SK-N-SH (cell line): ENCODE results near the gene FAM131A. TPM values are rescaled to one million over a fixed set of nuclear protein-coding genes. Genes with fewer than 3 reads are reported as not detected.

Experiments
- CTCF ChIA-PET: fragments of 300-600, 350-600 bp; formaldehyde crosslinking; extraction: SDS; loops from one replicate; lab custom pipeline; 2021; lab: Yijun Ruan, JAX
- POLR2A ChIA-PET: fragments of 350-600 bp; sonication (Branson Sonifier 250); formaldehyde crosslinking; extraction: SDS; loops from one replicate; lab custom pipeline; 2020; ENCODE audit warnings: antibody characterized with exemption, inconsistent platforms; lab: Yijun Ruan, JAX
- DNase-seq: peaks from one replicate; pipeline ENCODE4 v3.0.0; 2012
- H2AFZ ChIP-seq: fragments of 200-600 bp; sonication (generic); 2 replicates; pipeline ENCODE4 v1.8.1; 2016; ENCODE audit warnings: antibody characterized with exemption, mild to moderate bottlenecking, low read depth
- H3F3A ChIP-seq: fragments of 200-600 bp; sonication (generic); replicated peaks from 2 replicates; pipeline ENCODE3; 2016; ENCODE audit warnings: antibody characterized with exemption, mild to moderate bottlenecking; ENCODE audit not compliant: insufficient read depth
- H3K27ac ChIP-seq, 2 experiments: fragments of 200-500 bp in 1 of 2; fragments of 200-600 bp in 1 of 2; sonication (Bioruptor generic) in 1 of 2; sonication (generic), shearing (Covaris generic) in 1 of 2; 2 replicates each; pipeline versions ENCODE4 v1.5.1 to v1.6.1; 2014 to 2016; ENCODE audit warnings: low read depth in 2 of 2, inconsistent platforms in 1 of 2, low read length in 1 of 2, mild to moderate bottlenecking in 1 of 2, mixed read lengths in 1 of 2
- H3K27me3 ChIP-seq: fragments of 200-600 bp; sonication (generic), shearing (Covaris generic); 2 replicates; pipeline ENCODE4 v1.6.1; 2016; ENCODE audit warnings: mixed run types; ENCODE audit not compliant: insufficient read depth
- H3K36me3 ChIP-seq, 2 experiments: fragments of 200-500 bp in 1 of 2; fragments of 200-600 bp in 1 of 2; sonication (Bioruptor generic) in 1 of 2; sonication (generic) in 1 of 2; replicated peaks in 1 of 2; 2 replicates each; pipeline versions ENCODE3 to v1.5.1; 2014 to 2016; ENCODE audit warnings: low read length in 1 of 2, mild to moderate bottlenecking in 1 of 2; ENCODE audit not compliant: insufficient read depth in 2 of 2, control insufficient read depth in 1 of 2
- H3K4me1 ChIP-seq, 2 experiments: fragments of 200-500 bp in 1 of 2; fragments of 200-600 bp in 1 of 2; sonication (Bioruptor generic) in 1 of 2; sonication (generic), shearing (Covaris generic) in 1 of 2; 2 replicates each; pipeline versions ENCODE4 v1.5.1 to v1.6.1; 2014 to 2016; ENCODE audit warnings: low read depth in 1 of 2, low read length in 1 of 2, mixed run types in 1 of 2; ENCODE audit not compliant: insufficient read depth in 2 of 2, control insufficient read depth in 1 of 2
- H3K4me2 ChIP-seq: fragments of 200-600 bp; sonication (generic), shearing (Covaris generic); 2 replicates; pipeline ENCODE4 v1.6.1; 2017; ENCODE audit warnings: mixed run types
- H3K4me3 ChIP-seq, 2 experiments: fragments of 200-500 bp in 1 of 2; fragments of 200-600 bp in 1 of 2; sonication (Bioruptor generic) in 1 of 2; sonication (generic), shearing (Covaris generic) in 1 of 2; 2 replicates each; pipeline versions ENCODE4 v1.5.1 to v1.8.1; 2014 to 2016; ENCODE audit warnings: low read depth in 2 of 2, inconsistent platforms in 1 of 2, low read length in 1 of 2, mild to moderate bottlenecking in 1 of 2, mixed read lengths in 1 of 2, moderate library complexity in 1 of 2
- H3K79me2 ChIP-seq: fragments of 200-600 bp; sonication (generic); 2 replicates; pipeline ENCODE4 v1.8.1; 2017; ENCODE audit warnings: mild to moderate bottlenecking; ENCODE audit not compliant: insufficient read depth
- H3K9ac ChIP-seq: fragments of 200-600 bp; sonication (generic); 2 replicates; pipeline ENCODE4 v1.6.1; 2017; ENCODE audit warnings: mixed run types
- H3K9me2 ChIP-seq: fragments of 200-600 bp; sonication (generic); 2 replicates; pipeline ENCODE4 v1.6.1; 2017; ENCODE audit warnings: mixed run types
- H3K9me3 ChIP-seq: fragments of 200-600 bp; sonication (generic); 2 replicates; pipeline ENCODE4 v1.6.1; 2017; ENCODE audit warnings: mixed run types, mild to moderate bottlenecking, moderate library complexity
- H4K20me1 ChIP-seq: fragments of 200-600 bp; sonication (generic); 2 replicates; pipeline ENCODE4 v1.6.1; 2017; ENCODE audit warnings: mild to moderate bottlenecking, mixed run types; ENCODE audit not compliant: insufficient read depth
- EP300 ChIP-seq, 2 experiments: IDR thresholded peaks; 2 replicates each; pipeline versions ENCODE4 v1.4.0 to v1.6.1; 2012; ENCODE audit warnings: borderline replicate concordance in 1 of 2, low read depth in 1 of 2, low read length in 1 of 2
- EZH2phosphoT487 ChIP-seq: fragments of 200-600 bp; sonication (generic); IDR thresholded peaks from 2 replicates; pipeline ENCODE4 v1.6.1; 2017; ENCODE audit warnings: low read depth, mixed run types, mild to moderate bottlenecking, antibody characterized with exemption, moderate library complexity, borderline replicate concordance
- FOSL2 ChIP-seq: IDR thresholded peaks from 2 replicates; pipeline ENCODE4 v1.4.0; 2012; ENCODE audit warnings: low read depth, mild to moderate bottlenecking, moderate library complexity, borderline replicate concordance
- FOXM1 ChIP-seq: IDR thresholded peaks from 2 replicates; pipeline ENCODE4 v1.4.0; 2012; ENCODE audit warnings: low read depth, mild to moderate bottlenecking
- GATA2 ChIP-seq: sonication (generic); formaldehyde crosslinking; IDR thresholded peaks from 2 replicates; pipeline ENCODE4 v1.5.0; 2020; ENCODE audit warnings: mild to moderate bottlenecking, missing genetic modification reagents
- JUND ChIP-seq: IDR thresholded peaks from 2 replicates; pipeline ENCODE4 v1.4.0; 2012
- NRF1 ChIP-seq: IDR thresholded peaks from 2 replicates; pipeline ENCODE4 v1.6.1; 2012; ENCODE audit warnings: low read depth, mild to moderate bottlenecking, low read length
- POLR2AphosphoS5 ChIP-seq: IDR thresholded peaks from 2 replicates; pipeline ENCODE4 v1.6.1; 2012; ENCODE audit warnings: low read depth, low read length
- RAD21 ChIP-seq: IDR thresholded peaks from 2 replicates; pipeline ENCODE4 v1.6.1; 2012; ENCODE audit warnings: mild to moderate bottlenecking, low read length
- RFX5 ChIP-seq: IDR thresholded peaks from 2 replicates; pipeline ENCODE4 v1.6.1; 2012; ENCODE audit warnings: mild to moderate bottlenecking, improper control_type of control experiment, low read length
- SIN3A ChIP-seq: IDR thresholded peaks from 2 replicates; pipeline ENCODE4 v1.6.1; 2012; ENCODE audit warnings: low read depth, mild to moderate bottlenecking, low read length, moderate library complexity, borderline replicate concordance
- SMC3 ChIP-seq: IDR thresholded peaks from 2 replicates; pipeline ENCODE4 v1.6.1; 2012; ENCODE audit warnings: low read depth, low read length, improper control_type of control experiment
- TCF12 ChIP-seq: IDR thresholded peaks from 2 replicates; pipeline ENCODE4 v1.4.0; 2012
- WGBS: methylation state at CpG from one replicate; pipeline ENCODE4 v1.1.6; 2017; ENCODE audit warnings: low lambda C conversion rate; 5-methylcytosine and 5-hydroxymethylcytosine counted together
- polyA plus RNA-seq, 3 experiments: library from polyadenylated mRNA; depleted of rRNA; stranded (reverse); fragments of >200 nt; gene quantifications; 2 replicates each; pipeline ENCODE4 v1.2.3, GENCODE V29; 2012
- TF ChIP-seq, protein P1 (sequence below): IDR thresholded peaks from 2 replicates; pipeline ENCODE4 v1.4.0; 2012; ENCODE audit warnings: low read depth
- TF ChIP-seq, protein P2 (sequence below): fragments of 150-350 bp; IDR thresholded peaks from 2 replicates; pipeline ENCODE4 v1.6.1; 2016; ENCODE audit warnings: mild to moderate bottlenecking, low read depth, low read length
- TF ChIP-seq, protein P3 (sequence below): fragments of 150-350 bp; IDR thresholded peaks from 2 replicates; pipeline ENCODE4 v1.6.1; 2017; ENCODE audit warnings: antibody characterized with exemption, low read length, low read depth, borderline replicate concordance
- TF ChIP-seq, protein P4 (sequence below): IDR thresholded peaks from 2 replicates; pipeline ENCODE4 v1.4.0; 2012; ENCODE audit warnings: low read depth, borderline replicate concordance

The FAM131A gene
- polyA plus RNA-seq, 1 of the 3 experiments (the other 2 are of a cell fraction), result 31.6 TPM

DNA sequence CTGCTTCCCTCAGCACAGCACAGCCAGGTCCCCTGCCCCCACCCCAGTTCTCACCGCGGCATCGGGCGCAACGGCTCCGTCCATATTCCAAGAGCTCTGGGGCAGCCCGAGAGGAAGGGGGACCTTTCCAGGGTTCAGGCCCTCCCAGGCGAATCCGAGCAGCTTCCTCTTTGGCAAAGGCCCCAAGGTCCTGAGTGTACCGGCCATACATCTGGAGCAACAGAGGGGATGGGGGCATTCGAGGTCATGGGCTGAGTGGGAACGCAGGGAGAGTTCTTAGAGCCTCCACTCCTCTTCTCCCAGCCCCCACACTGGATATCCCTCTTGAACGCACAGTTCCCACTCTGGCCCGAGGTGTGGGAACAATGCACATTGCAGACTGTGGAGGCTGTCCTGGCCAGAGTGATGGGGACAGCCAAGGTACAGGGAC is 21.5 kb downstream of the FAM131A start:
- H3K4me1 ChIP-seq, result peaks cover 4 to 15% of the 10 kb centered on the region in 2 experiments; a peak in 2 of 4 replicates
- POLR2A ChIA-PET, result no interaction called here
- H3K4me3 ChIP-seq, result no peak overlapping the region

DNA sequence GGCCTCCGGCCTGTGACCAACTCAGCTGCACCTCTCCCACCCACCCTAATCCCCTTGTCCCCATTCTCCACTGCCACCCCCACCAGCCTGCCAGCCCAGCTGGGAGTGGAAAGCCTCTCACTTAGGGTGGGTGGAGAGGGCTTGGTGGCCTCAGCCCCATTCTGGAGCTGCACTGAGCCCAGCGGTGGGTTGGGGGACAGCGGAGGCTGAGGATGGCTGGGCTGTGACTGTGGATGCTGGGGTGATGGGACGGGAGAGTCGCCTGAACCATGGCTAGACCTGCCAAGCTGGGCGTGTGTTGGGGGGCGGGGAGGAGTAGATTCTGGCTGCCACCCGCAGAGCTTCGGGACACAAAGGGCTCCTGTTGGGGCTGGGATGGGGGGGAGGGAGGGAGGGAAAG is 22.2 kb downstream of the FAM131A start:
- ChIA-PET CTCF (interaction anchor here (0.8 to 1.5 kb wide), 8 partner anchors 9 to 184 kb away, joined by 3 to 6 read pairs (median 4); partner anchors contain the start of gene EEF1AKMT4), POLR2A (interaction anchor here (1.1 kb wide), 1 partner anchor 22 kb away, joined by 3 read pairs; the partner anchor contains the start of gene FAM131A)
- H3K9ac ChIP-seq, result no peak overlapping the region
- peaks cover 10% of the 10 kb centered on the region for H3F3A ChIP-seq
- no peak for DNase-seq
- H3K4me3 ChIP-seq, result no peak overlapping the region
- H3K4me2 ChIP-seq, result no peak overlapping the region
- peaks cover 9% of the 10 kb centered on the region; the same call in 1 of the 2 replicates for H4K20me1 ChIP-seq
- H3K9me2 ChIP-seq, result no peaks in the 10 kb centered on the region
- peaks cover 6 to 21% of the 10 kb centered on the region in 2 experiments for H3K36me3 ChIP-seq
- peaks cover 10 to 18% of the 10 kb centered on the region in 2 experiments; a peak in 2 of 4 replicates for H3K4me1 ChIP-seq
- no peaks in the 10 kb centered on the region for H3K27me3 ChIP-seq
- TF ChIP-seq RFX5, result no peak
- no peak for TF ChIP-seq POLR2AphosphoS5
- no peak for TF ChIP-seq TCF12
- TF ChIP-seq, protein P1, sequence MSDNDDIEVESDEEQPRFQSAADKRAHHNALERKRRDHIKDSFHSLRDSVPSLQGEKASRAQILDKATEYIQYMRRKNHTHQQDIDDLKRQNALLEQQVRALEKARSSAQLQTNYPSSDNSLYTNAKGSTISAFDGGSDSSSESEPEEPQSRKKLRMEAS, result no peak
- peaks cover 31% of the 10 kb centered on the region for H3K79me2 ChIP-seq
- no peaks in the 10 kb centered on the region for H3K9me3 ChIP-seq
- no peak overlapping the region for H2AFZ ChIP-seq
- WGBS, result 94% methylated on average over 9 of the region's 9 CpGs
- H3K27ac ChIP-seq, result no peak overlapping the region

More for the DNA sequence above, 21.5 kb downstream of the FAM131A start:
- Histone ChIP-seq H3K9me3 (no peaks in the 10 kb centered on the region), H3K4me2 (no peak overlapping the region), H3K9ac (no peak overlapping the region), H3K36me3 (peaks cover 0 to 21% of the 10 kb centered on the region in 2 experiments), H3K27me3 (no peaks in the 10 kb centered on the region), H3K9me2 (no peaks in the 10 kb centered on the region), H3K27ac (no peak overlapping the region), H4K20me1 (0 out of 2 replicates have a peak, but pooled peaks cover 2% of the 10 kb centered on the region), H2AFZ (no peak overlapping the region), H3F3A (peaks cover 10% of the 10 kb centered on the region), H3K79me2 (peaks cover 25% of the 10 kb centered on the region)
- TF ChIP-seq SIN3A, result no peak
- no peak for TF ChIP-seq FOXM1
- TF ChIP-seq, protein P2, sequence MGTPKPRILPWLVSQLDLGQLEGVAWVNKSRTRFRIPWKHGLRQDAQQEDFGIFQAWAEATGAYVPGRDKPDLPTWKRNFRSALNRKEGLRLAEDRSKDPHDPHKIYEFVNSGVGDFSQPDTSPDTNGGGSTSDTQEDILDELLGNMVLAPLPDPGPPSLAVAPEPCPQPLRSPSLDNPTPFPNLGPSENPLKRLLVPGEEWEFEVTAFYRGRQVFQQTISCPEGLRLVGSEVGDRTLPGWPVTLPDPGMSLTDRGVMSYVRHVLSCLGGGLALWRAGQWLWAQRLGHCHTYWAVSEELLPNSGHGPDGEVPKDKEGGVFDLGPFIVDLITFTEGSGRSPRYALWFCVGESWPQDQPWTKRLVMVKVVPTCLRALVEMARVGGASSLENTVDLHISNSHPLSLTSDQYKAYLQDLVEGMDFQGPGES, result no peak
- TF ChIP-seq, protein P1, result no peak
- TF ChIP-seq SMC3, result no peak
- TF ChIP-seq TCF12, result no peak
- no peak for TF ChIP-seq FOSL2
- no peak for TF ChIP-seq EP300 (IDR thresholded peaks at IDR 0.05; ENCODE audit: borderline replicate concordance in 1 of 2, low read depth in 1 of 2, low read length in 1 of 2)
- TF ChIP-seq GATA2 (CRISPR knock-in tag), result no peak
- no peak for TF ChIP-seq EZH2phosphoT487
- TF ChIP-seq NRF1, result no peak
- no peak for TF ChIP-seq RFX5
- TF ChIP-seq, protein P3, sequence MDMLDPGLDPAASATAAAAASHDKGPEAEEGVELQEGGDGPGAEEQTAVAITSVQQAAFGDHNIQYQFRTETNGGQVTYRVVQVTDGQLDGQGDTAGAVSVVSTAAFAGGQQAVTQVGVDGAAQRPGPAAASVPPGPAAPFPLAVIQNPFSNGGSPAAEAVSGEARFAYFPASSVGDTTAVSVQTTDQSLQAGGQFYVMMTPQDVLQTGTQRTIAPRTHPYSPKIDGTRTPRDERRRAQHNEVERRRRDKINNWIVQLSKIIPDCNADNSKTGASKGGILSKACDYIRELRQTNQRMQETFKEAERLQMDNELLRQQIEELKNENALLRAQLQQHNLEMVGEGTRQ, result no peak
- TF ChIP-seq JUND, result no peak
- TF ChIP-seq, protein P4, sequence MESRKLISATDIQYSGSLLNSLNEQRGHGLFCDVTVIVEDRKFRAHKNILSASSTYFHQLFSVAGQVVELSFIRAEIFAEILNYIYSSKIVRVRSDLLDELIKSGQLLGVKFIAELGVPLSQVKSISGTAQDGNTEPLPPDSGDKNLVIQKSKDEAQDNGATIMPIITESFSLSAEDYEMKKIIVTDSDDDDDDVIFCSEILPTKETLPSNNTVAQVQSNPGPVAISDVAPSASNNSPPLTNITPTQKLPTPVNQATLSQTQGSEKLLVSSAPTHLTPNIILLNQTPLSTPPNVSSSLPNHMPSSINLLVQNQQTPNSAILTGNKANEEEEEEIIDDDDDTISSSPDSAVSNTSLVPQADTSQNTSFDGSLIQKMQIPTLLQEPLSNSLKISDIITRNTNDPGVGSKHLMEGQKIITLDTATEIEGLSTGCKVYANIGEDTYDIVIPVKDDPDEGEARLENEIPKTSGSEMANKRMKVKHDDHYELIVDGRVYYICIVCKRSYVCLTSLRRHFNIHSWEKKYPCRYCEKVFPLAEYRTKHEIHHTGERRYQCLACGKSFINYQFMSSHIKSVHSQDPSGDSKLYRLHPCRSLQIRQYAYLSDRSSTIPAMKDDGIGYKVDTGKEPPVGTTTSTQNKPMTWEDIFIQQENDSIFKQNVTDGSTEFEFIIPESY, result no peak
- TF ChIP-seq RAD21, result no peak
- no peak for DNase-seq
- 93% methylated on average over 14 of the region's 14 CpGs for WGBS
- CTCF ChIA-PET, result interaction anchor here (0.8 to 1.4 kb wide), 3 partner anchors 8 to 109 kb away, joined by 3 to 4 read pairs (median 4); partner anchors contain the start of gene EEF1AKMT4
